Loucy (cell line): Measurements from ENCODE around the gene ARPIN.

Source experiments
- CTCF ChIP-seq: fragments of 200-600 bp; sonication (generic); conservative IDR thresholded peaks from 2 replicates; pipeline ENCODE4 v1.5.1; 2014; ENCODE audit warnings: mild to moderate bottlenecking, antibody characterized with exemption, low read length
- EZH2phosphoT487 ChIP-seq: fragments of 200-600 bp; IDR thresholded peaks from 2 replicates; pipeline ENCODE4 v1.6.1; 2018; ENCODE audit warnings: antibody characterized with exemption, mild to moderate bottlenecking, moderate library complexity, borderline replicate concordance

- TF ChIP-seq EZH2phosphoT487 (no peak), CTCF (no peak)
Measured at GRCh38 chr15:89899295-89899945, 13.3 kb downstream of the ARPIN start.
